GM23338 (cell line): ENCODE results near the gene SUV39H2. TPM values are rescaled to one million over a fixed set of nuclear protein-coding genes. Genes with fewer than 3 reads are reported as not detected.

ENCODE experiments used
- ATAC-seq: fragments of 200-7000 bp; cut with Tn5 transposase; 3 replicates; pipeline ENCODE4 v1.9.1; 2020
- DNase-seq: peaks from one replicate; pipeline ENCODE4 v3.0.0-alpha.2; 2015; ENCODE audit warnings: low spot score
- H2AFZ ChIP-seq: fragments of 200-600 bp; sonication (generic); 2 replicates; pipeline ENCODE4 v1.8.0; 2016; ENCODE audit warnings: antibody characterized with exemption, mild to moderate bottlenecking, moderate library complexity
- H3F3A ChIP-seq: fragments of 200-600 bp; sonication (generic); replicated peaks from 2 replicates; pipeline ENCODE4 v1.8.0; 2017; ENCODE audit warnings: antibody characterized with exemption, mixed run types, low read depth
- H3K27ac ChIP-seq: fragments of 200-600 bp; sonication (generic); 2 replicates; pipeline ENCODE4 v1.6.1; 2016; ENCODE audit warnings: low read depth
- H3K27me3 ChIP-seq: fragments of 200-600 bp; sonication (generic); 2 replicates; pipeline ENCODE4 v1.8.0; 2016; ENCODE audit warnings: mild to moderate bottlenecking, mixed run types, moderate library complexity; ENCODE audit not compliant: insufficient read depth
- H3K36me3 ChIP-seq: fragments of 200-600 bp; sonication (generic); 2 replicates; pipeline ENCODE4 v1.8.0; 2016; ENCODE audit warnings: mild to moderate bottlenecking; ENCODE audit not compliant: insufficient read depth
- H3K4me1 ChIP-seq: fragments of 200-600 bp; sonication (generic); 2 replicates; pipeline ENCODE4 v1.8.0; 2016; ENCODE audit warnings: mild to moderate bottlenecking, moderate library complexity; ENCODE audit not compliant: insufficient read depth
- H3K4me2 ChIP-seq: fragments of 200-600 bp; sonication (generic); 2 replicates; pipeline ENCODE4 v1.7.1; 2017; ENCODE audit warnings: mixed run types
- H3K4me3 ChIP-seq: fragments of 200-600 bp; sonication (generic); 2 replicates; pipeline ENCODE4 v1.6.1; 2016; ENCODE audit warnings: mixed run types
- H3K79me2 ChIP-seq: fragments of 200-600 bp; sonication (generic); replicated peaks from 2 replicates; pipeline ENCODE4 v1.8.0; 2017; ENCODE audit warnings: mild to moderate bottlenecking; ENCODE audit not compliant: insufficient read depth
- H3K9me2 ChIP-seq: fragments of 200-600 bp; sonication (generic); 2 replicates; pipeline ENCODE4 v1.8.0; 2017; ENCODE audit not compliant: insufficient read depth
- H4K20me1 ChIP-seq: fragments of 200-600 bp; sonication (generic); replicated peaks from 2 replicates; pipeline ENCODE4 v1.8.0; 2017; ENCODE audit warnings: mild to moderate bottlenecking; ENCODE audit not compliant: insufficient read depth
- H3K27ac Mint-ChIP-seq: 2 replicates; pipeline ENCODE4 v1.8.0; 2020; ENCODE audit warnings: inconsistent platforms, mild to moderate bottlenecking, moderate library complexity, mixed read lengths
- H3K27me3 Mint-ChIP-seq: 3 replicates; pipeline ENCODE4 v1.8.0; 2022; ENCODE audit warnings: low read depth, mild to moderate bottlenecking, moderate library complexity, mixed read lengths, inconsistent platforms; ENCODE audit not compliant: insufficient read depth, poor library complexity
- H3K36me3 Mint-ChIP-seq: 3 replicates; pipeline ENCODE4 v1.8.0; 2021; ENCODE audit warnings: low read depth, mild to moderate bottlenecking, inconsistent platforms, moderate library complexity, mixed read lengths
- H3K4me1 Mint-ChIP-seq: 3 replicates; pipeline ENCODE4 v1.8.0; 2020; ENCODE audit warnings: mild to moderate bottlenecking, inconsistent platforms, mixed read lengths
- H3K4me3 Mint-ChIP-seq: 3 replicates; pipeline ENCODE4 v1.8.0; 2021; ENCODE audit warnings: moderate library complexity, mild to moderate bottlenecking, inconsistent platforms, mixed read lengths
- H3K9me3 Mint-ChIP-seq: 3 replicates; pipeline ENCODE4 v1.8.0; 2020; ENCODE audit warnings: moderate library complexity, mild to moderate bottlenecking, inconsistent platforms, mixed read lengths
- CREB1 ChIP-seq: fragments of 250-450 bp; sonication (Bioruptor Pico); IDR thresholded peaks from 2 replicates; pipeline ENCODE4 v1.5.0; 2020; ENCODE audit warnings: low read depth, mild to moderate bottlenecking, moderate library complexity
- EZH2 ChIP-seq: fragments of 200-600 bp; sonication (generic); IDR thresholded peaks from one replicate; pipeline ENCODE4 v1.8.0; 2017; ENCODE audit warnings: antibody characterized with exemption, mild to moderate bottlenecking, low read depth; ENCODE audit not compliant: unreplicated experiment
- EZH2phosphoT487 ChIP-seq: fragments of 200-600 bp; sonication (generic); IDR thresholded peaks from one replicate; pipeline ENCODE4 v1.8.1; 2018; ENCODE audit warnings: antibody characterized with exemption; ENCODE audit not compliant: unreplicated experiment
- JUNB ChIP-seq: IDR thresholded peaks from one replicate; pipeline ENCODE4 v1.6.1; 2016; ENCODE audit warnings: antibody characterized with exemption; ENCODE audit not compliant: unreplicated experiment
- NANOG ChIP-seq: IDR thresholded peaks from 2 replicates; pipeline ENCODE4 v1.6.1; 2016; ENCODE audit warnings: antibody characterized with exemption, borderline replicate concordance
- POLR2AphosphoS5 ChIP-seq: IDR thresholded peaks from 2 replicates; pipeline ENCODE4 v1.6.1; 2016; ENCODE audit warnings: antibody characterized with exemption, low read depth
- STAT1 ChIP-seq: IDR thresholded peaks from one replicate; pipeline ENCODE4 v1.6.1; 2016; ENCODE audit warnings: antibody characterized with exemption; ENCODE audit not compliant: unreplicated experiment
- ZNF114 ChIP-seq: fragments of 250-450 bp; sonication (Bioruptor Pico); IDR thresholded peaks from 2 replicates; pipeline ENCODE4 v1.5.0; 2020; ENCODE audit warnings: mild to moderate bottlenecking, moderate library complexity
- ZNF331 ChIP-seq: fragments of 250-450 bp; sonication (Bioruptor Pico); IDR thresholded peaks from 2 replicates; pipeline ENCODE4 v1.5.0; 2020; ENCODE audit warnings: low read depth, mild to moderate bottlenecking, moderate library complexity
- polyA plus RNA-seq: library from polyadenylated mRNA; unstranded; fragments of >200 nt; fragmentation: Nextera tagmentation; extraction: Ambion mirVana; gene quantifications from 2 replicates; pipeline ENCODE4 v1.2.1, GENCODE V29; 2016
- total RNA-seq: library from RNA; depleted of rRNA; stranded (reverse); fragments of >200 nt; shearing (Covaris generic); gene quantifications from 2 replicates; pipeline ENCODE4 v1.2.3, GENCODE V29; 2014
- TF ChIP-seq, protein P1 (sequence below): IDR thresholded peaks from 2 replicates; pipeline ENCODE4 v1.6.1; 2016; ENCODE audit warnings: antibody characterized with exemption
- TF ChIP-seq, protein P2 (sequence below): fragments of 250-450 bp; sonication (Bioruptor Pico); IDR thresholded peaks from 2 replicates; pipeline ENCODE4 v1.5.0; 2020; ENCODE audit warnings: mild to moderate bottlenecking, moderate library complexity
- TF ChIP-seq, protein P3 (sequence below), 2 experiments: fragments of 200-600 bp in 1 of 2; sonication (generic) in 1 of 2; conservative IDR thresholded peaks; 2 replicates each; pipeline versions ENCODE4 v1.5.1 to v1.6.1; 2016 to 2017; ENCODE audit warnings: antibody characterized with exemption in 2 of 2, low read depth in 2 of 2, mild to moderate bottlenecking in 2 of 2, moderate library complexity in 1 of 2
- TF ChIP-seq, protein P4 (sequence below): IDR thresholded peaks from one replicate; pipeline ENCODE4 v1.6.1; 2018; ENCODE audit warnings: antibody characterized with exemption; ENCODE audit not compliant: unreplicated experiment

Gene SUV39H2
- total and polyA plus RNA-seq, 2 experiments from 2014 or later, result 33.3 to 59.1 TPM

DNA sequence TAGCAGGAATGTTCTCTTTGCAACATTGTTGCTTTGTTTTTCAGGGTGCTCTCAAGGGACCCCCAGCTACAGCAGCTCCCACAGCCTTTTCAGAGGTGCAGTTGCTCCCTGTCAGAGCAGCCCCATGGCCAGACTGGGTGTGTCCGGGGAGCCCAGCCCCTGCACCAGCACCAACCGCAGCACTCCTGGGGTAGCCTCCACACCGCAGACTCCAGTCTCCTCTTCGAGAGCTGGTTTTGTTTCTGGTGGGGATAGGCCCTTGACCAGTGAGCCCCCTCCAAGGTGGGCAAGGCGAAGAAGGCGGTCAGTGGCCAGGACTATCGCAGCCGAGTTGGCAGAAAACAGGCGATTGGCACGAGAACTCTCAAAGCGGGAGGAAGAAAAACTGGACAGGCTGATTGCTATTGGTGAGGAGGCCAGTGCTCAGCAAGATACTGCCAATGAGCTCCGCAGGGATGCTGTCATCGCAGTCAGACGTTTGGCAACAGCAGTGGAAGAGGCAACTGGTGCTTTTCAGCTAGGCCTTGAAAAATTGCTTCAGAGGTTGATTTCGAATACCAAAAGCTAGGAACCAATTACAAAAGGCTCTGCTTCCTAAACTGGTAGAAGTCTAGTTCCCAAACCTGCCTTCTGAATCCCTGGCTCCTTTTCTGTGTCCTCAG is 35.2 kb upstream of the SUV39H2 start:
- H3K27ac ChIP-seq, result no peak overlapping the region
- Mint-ChIP-seq H3K4me1 (peaks cover 3% of the 10 kb centered on the region; the same call in 2 of the 3 replicates), H3K36me3 (peaks cover 55% of the 10 kb centered on the region), H3K27ac (no peak overlapping the region), H3K4me3 (no peak overlapping the region), H3K9me3 (no peaks in the 10 kb centered on the region), H3K27me3 (no peaks in the 10 kb centered on the region)
- no peak overlapping the region for H3K4me2 ChIP-seq
- no peak for ATAC-seq
- H2AFZ ChIP-seq, result no peak overlapping the region
- no peaks in the 10 kb centered on the region for H3F3A ChIP-seq
- H3K27me3 ChIP-seq, result no peaks in the 10 kb centered on the region
- DNase-seq, result no peak
- no peak overlapping the region for H3K4me3 ChIP-seq
- TF ChIP-seq CREB1 (CRISPR knock-in tag) (no peak), NANOG (no peak), STAT1 (no peak), ZNF114 (CRISPR knock-in tag) (no peak), POLR2AphosphoS5 (no peak), ZNF331 (CRISPR knock-in tag) (no peak), EZH2 (no peak), EZH2phosphoT487 (no peak), JUNB (no peak)
- TF ChIP-seq, protein P1, sequence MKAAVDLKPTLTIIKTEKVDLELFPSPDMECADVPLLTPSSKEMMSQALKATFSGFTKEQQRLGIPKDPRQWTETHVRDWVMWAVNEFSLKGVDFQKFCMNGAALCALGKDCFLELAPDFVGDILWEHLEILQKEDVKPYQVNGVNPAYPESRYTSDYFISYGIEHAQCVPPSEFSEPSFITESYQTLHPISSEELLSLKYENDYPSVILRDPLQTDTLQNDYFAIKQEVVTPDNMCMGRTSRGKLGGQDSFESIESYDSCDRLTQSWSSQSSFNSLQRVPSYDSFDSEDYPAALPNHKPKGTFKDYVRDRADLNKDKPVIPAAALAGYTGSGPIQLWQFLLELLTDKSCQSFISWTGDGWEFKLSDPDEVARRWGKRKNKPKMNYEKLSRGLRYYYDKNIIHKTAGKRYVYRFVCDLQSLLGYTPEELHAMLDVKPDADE, result no peak
- TF ChIP-seq, protein P2, sequence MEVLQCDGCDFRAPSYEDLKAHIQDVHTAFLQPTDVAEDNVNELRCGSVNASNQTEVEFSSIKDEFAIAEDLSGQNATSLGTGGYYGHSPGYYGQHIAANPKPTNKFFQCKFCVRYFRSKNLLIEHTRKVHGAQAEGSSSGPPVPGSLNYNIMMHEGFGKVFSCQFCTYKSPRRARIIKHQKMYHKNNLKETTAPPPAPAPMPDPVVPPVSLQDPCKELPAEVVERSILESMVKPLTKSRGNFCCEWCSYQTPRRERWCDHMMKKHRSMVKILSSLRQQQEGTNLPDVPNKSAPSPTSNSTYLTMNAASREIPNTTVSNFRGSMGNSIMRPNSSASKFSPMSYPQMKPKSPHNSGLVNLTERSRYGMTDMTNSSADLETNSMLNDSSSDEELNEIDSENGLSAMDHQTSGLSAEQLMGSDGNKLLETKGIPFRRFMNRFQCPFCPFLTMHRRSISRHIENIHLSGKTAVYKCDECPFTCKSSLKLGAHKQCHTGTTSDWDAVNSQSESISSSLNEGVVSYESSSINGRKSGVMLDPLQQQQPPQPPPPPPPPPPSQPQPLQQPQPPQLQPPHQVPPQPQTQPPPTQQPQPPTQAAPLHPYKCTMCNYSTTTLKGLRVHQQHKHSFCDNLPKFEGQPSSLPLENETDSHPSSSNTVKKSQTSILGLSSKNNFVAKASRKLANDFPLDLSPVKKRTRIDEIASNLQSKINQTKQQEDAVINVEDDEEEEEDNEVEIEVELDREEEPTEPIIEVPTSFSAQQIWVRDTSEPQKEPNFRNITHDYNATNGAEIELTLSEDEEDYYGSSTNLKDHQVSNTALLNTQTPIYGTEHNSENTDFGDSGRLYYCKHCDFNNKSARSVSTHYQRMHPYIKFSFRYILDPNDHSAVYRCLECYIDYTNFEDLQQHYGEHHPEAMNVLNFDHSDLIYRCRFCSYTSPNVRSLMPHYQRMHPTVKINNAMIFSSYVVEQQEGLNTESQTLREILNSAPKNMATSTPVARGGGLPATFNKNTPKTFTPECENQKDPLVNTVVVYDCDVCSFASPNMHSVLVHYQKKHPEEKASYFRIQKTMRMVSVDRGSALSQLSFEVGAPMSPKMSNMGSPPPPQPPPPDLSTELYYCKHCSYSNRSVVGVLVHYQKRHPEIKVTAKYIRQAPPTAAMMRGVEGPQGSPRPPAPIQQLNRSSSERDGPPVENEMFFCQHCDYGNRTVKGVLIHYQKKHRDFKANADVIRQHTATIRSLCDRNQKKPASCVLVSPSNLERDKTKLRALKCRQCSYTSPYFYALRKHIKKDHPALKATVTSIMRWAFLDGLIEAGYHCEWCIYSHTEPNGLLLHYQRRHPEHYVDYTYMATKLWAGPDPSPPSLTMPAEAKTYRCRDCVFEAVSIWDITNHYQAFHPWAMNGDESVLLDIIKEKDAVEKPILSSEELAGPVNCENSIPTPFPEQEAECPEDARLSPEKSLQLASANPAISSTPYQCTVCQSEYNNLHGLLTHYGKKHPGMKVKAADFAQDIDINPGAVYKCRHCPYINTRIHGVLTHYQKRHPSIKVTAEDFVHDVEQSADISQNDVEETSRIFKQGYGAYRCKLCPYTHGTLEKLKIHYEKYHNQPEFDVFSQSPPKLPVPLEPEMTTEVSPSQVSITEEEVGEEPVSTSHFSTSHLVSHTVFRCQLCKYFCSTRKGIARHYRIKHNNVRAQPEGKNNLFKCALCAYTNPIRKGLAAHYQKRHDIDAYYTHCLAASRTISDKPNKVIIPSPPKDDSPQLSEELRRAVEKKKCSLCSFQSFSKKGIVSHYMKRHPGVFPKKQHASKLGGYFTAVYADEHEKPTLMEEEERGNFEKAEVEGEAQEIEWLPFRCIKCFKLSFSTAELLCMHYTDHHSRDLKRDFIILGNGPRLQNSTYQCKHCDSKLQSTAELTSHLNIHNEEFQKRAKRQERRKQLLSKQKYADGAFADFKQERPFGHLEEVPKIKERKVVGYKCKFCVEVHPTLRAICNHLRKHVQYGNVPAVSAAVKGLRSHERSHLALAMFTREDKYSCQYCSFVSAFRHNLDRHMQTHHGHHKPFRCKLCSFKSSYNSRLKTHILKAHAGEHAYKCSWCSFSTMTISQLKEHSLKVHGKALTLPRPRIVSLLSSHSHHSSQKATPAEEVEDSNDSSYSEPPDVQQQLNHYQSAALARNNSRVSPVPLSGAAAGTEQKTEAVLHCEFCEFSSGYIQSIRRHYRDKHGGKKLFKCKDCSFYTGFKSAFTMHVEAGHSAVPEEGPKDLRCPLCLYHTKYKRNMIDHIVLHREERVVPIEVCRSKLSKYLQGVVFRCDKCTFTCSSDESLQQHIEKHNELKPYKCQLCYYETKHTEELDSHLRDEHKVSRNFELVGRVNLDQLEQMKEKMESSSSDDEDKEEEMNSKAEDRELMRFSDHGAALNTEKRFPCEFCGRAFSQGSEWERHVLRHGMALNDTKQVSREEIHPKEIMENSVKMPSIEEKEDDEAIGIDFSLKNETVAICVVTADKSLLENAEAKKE (CRISPR knock-in tag), result no peak
- TF ChIP-seq, protein P3, sequence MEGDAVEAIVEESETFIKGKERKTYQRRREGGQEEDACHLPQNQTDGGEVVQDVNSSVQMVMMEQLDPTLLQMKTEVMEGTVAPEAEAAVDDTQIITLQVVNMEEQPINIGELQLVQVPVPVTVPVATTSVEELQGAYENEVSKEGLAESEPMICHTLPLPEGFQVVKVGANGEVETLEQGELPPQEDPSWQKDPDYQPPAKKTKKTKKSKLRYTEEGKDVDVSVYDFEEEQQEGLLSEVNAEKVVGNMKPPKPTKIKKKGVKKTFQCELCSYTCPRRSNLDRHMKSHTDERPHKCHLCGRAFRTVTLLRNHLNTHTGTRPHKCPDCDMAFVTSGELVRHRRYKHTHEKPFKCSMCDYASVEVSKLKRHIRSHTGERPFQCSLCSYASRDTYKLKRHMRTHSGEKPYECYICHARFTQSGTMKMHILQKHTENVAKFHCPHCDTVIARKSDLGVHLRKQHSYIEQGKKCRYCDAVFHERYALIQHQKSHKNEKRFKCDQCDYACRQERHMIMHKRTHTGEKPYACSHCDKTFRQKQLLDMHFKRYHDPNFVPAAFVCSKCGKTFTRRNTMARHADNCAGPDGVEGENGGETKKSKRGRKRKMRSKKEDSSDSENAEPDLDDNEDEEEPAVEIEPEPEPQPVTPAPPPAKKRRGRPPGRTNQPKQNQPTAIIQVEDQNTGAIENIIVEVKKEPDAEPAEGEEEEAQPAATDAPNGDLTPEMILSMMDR (conservative IDR thresholded peaks at IDR 0.05; ENCODE audit: low read depth in 2 of 2), result no peak
- TF ChIP-seq, protein P4, sequence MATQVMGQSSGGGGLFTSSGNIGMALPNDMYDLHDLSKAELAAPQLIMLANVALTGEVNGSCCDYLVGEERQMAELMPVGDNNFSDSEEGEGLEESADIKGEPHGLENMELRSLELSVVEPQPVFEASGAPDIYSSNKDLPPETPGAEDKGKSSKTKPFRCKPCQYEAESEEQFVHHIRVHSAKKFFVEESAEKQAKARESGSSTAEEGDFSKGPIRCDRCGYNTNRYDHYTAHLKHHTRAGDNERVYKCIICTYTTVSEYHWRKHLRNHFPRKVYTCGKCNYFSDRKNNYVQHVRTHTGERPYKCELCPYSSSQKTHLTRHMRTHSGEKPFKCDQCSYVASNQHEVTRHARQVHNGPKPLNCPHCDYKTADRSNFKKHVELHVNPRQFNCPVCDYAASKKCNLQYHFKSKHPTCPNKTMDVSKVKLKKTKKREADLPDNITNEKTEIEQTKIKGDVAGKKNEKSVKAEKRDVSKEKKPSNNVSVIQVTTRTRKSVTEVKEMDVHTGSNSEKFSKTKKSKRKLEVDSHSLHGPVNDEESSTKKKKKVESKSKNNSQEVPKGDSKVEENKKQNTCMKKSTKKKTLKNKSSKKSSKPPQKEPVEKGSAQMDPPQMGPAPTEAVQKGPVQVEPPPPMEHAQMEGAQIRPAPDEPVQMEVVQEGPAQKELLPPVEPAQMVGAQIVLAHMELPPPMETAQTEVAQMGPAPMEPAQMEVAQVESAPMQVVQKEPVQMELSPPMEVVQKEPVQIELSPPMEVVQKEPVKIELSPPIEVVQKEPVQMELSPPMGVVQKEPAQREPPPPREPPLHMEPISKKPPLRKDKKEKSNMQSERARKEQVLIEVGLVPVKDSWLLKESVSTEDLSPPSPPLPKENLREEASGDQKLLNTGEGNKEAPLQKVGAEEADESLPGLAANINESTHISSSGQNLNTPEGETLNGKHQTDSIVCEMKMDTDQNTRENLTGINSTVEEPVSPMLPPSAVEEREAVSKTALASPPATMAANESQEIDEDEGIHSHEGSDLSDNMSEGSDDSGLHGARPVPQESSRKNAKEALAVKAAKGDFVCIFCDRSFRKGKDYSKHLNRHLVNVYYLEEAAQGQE, result no peak
- H3K79me2 ChIP-seq, result peaks cover 42% of the 10 kb centered on the region
- H3K36me3 ChIP-seq, result peaks cover 48% of the 10 kb centered on the region
- H3K9me2 ChIP-seq, result no peaks in the 10 kb centered on the region
- peaks cover 17% of the 10 kb centered on the region for H4K20me1 ChIP-seq
- H3K4me1 ChIP-seq, result peaks cover 7% of the 10 kb centered on the region
